PC-3 (cell line): ENCODE measurements around the gene LILRB2. TPM values are rescaled to one million over a fixed set of nuclear protein-coding genes. Genes with fewer than 3 reads are reported as not detected.
A peak's percentile ranks its signal among the peaks of the same experiment; 100 is the strongest.

ENCODE experiments used
- ATAC-seq: fragments of 200-7000 bp; cut with Tn5 transposase; 2 replicates; pipeline ENCODE4 v1.9.1; 2020; ENCODE audit warnings: mild to moderate bottlenecking, moderate library complexity
- BruUV-seq: library from RNA; stranded (reverse); fragments of 400-500 nt; replicated peaks from 2 replicates; lab custom pipeline; 2021; lab: Mats Ljungman, UMichigan
- CTCF ChIA-PET: fragments of 300-600 bp; sonication (Branson Sonifier 250); formaldehyde crosslinking; loops from one replicate; lab custom pipeline; 2022; ENCODE audit warnings: antibody characterized with exemption; lab: Charles Lee
- POLR2A ChIA-PET: fragments of 300-600 bp; sonication (Branson Sonifier 250); formaldehyde crosslinking; loops from one replicate; lab custom pipeline; 2022; ENCODE audit warnings: antibody characterized with exemption; ENCODE audit not compliant: unreplicated experiment; lab: Charles Lee
- DNase-seq: peaks from one replicate; pipeline ENCODE4 v3.0.0-alpha.2; 2015
- H2AFZ ChIP-seq: fragments of 300-600 bp; sonication (generic); 2 replicates; pipeline ENCODE4 v1.6.0; 2016; ENCODE audit warnings: antibody characterized with exemption, low read length
- H3F3A ChIP-seq: fragments of 300-600 bp; sonication (generic); one replicate; pipeline ENCODE4 v1.6.0; 2017; ENCODE audit warnings: antibody characterized with exemption, low read length, control low read depth, mild to moderate bottlenecking; ENCODE audit not compliant: unreplicated experiment
- H3K27ac ChIP-seq: fragments of 300-600 bp; sonication (generic); 2 replicates; pipeline ENCODE4 v1.5.1; 2016; ENCODE audit warnings: mild to moderate bottlenecking, low read length
- H3K27me3 ChIP-seq: fragments of 300-600 bp; sonication (generic); 2 replicates; pipeline ENCODE4 v1.6.1; 2016; ENCODE audit warnings: low read length, mixed read lengths
- H3K36me3 ChIP-seq: fragments of 300-600 bp; sonication (generic); 2 replicates; pipeline ENCODE4 v1.6.1; 2016; ENCODE audit warnings: low read depth, mixed run types, low read length, mixed read lengths
- H3K4me1 ChIP-seq: fragments of 300-600 bp; sonication (generic); 2 replicates; pipeline ENCODE4 v1.5.1; 2016; ENCODE audit warnings: low read length; ENCODE audit not compliant: insufficient read depth
- H3K4me2 ChIP-seq: fragments of 300-600 bp; sonication (generic); 2 replicates; pipeline ENCODE4 v1.6.0; 2016; ENCODE audit warnings: low read length
- H3K4me3 ChIP-seq: fragments of 300-600 bp; sonication (generic); 2 replicates; pipeline ENCODE4 v1.5.1; 2016; ENCODE audit warnings: mild to moderate bottlenecking, low read length, mixed read lengths
- H3K79me2 ChIP-seq: fragments of 300-600 bp; sonication (generic); 2 replicates; pipeline ENCODE4 v1.6.1; 2017; ENCODE audit warnings: low read length, mixed read lengths
- H3K9ac ChIP-seq: fragments of 300-600 bp; sonication (generic); 2 replicates; pipeline ENCODE4 v1.6.0; 2016; ENCODE audit warnings: mild to moderate bottlenecking, low read length
- H3K9me2 ChIP-seq: fragments of 300-600 bp; sonication (generic); replicated peaks from 2 replicates; pipeline ENCODE4 v1.6.1; 2016; ENCODE audit warnings: mixed run types, low read length, mixed read lengths
- H3K9me3 ChIP-seq: fragments of 300-600 bp; sonication (generic); 2 replicates; pipeline ENCODE4 v1.6.1; 2016; ENCODE audit warnings: low read length, mixed read lengths
- H4K20me1 ChIP-seq: fragments of 300-600 bp; sonication (generic); 2 replicates; pipeline ENCODE4 v1.6.1; 2016; ENCODE audit warnings: low read length, mixed read lengths
- EZH2 ChIP-seq: fragments of 300-600 bp; sonication (generic); IDR thresholded peaks from one replicate; pipeline ENCODE4 v1.6.1; 2017; ENCODE audit warnings: antibody characterized with exemption, mild to moderate bottlenecking, low read length; ENCODE audit not compliant: unreplicated experiment
- EZH2phosphoT487 ChIP-seq: fragments of 300-600 bp; sonication (generic); IDR thresholded peaks from 2 replicates; pipeline ENCODE4 v1.6.1; 2018; ENCODE audit warnings: mild to moderate bottlenecking, antibody characterized with exemption, low read length, borderline replicate concordance
- intact Hi-C: fragments of 100-400 bp; cut with micrococcal nuclease; formaldehyde crosslinking; loops from 2 replicates; pipeline ENCODE4 v1.9.0; 2023
- total RNA-seq: library from RNA; depleted of rRNA; stranded (reverse); fragments of >200 nt; gene quantifications from 2 replicates; pipeline ENCODE4 v1.2.3, GENCODE V29; 2014
- TF ChIP-seq, protein P1 (sequence below): fragments of 300-600 bp; sonication (generic); conservative IDR thresholded peaks from 2 replicates; pipeline ENCODE4 v1.5.1; 2017; ENCODE audit warnings: antibody characterized with exemption, low read depth, mild to moderate bottlenecking, low read length

The LILRB2 gene
- total RNA-seq, 1 experiment from 2014 or later, result not detected

DNA sequence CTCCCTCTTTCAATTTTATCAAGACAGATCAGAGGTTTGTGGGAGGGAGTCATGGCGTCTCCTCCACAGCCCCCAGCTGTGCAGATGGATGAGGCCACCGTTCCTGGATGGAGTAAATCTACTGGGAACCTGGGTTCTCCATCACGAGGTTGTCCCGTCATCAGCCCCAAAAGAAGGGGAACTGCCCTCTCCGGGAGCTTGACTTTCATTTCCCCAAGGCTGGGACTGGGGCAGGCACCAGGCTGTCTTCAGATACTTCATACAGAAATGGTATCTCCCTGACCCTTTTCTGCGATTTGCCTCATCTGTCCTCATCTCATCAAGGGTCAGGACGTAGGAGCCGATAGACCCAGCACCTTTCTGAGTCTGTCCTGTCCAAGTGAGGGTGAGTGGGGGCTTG, 9.8 kb downstream of the LILRB2 start:
- ATAC-seq, result no peak
- intact Hi-C loops, result no loop called here

DNA sequence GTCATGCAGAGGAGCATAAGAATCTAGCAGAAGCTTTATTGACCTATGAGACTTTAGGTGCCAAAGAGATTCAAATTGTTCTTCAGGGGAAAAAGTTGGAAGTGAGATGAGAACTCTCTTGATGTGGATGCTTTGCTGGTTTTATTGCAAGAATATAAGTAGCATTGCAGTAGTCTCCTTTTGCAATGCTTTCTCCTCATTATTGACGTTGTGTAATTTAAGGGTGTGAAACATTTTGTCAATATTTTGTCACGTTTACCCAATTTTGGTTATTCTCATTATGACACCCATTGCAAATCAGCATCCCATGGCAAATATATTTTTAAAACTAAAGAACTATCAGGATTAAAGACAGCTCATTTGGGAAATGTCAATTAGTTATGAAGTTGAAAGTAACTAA, 12.0 kb downstream of the LILRB2 start:
- CTCF ChIA-PET, result no interaction called here

More for the DNA sequence above, 9.8 kb downstream of the LILRB2 start:
- H3K79me2 ChIP-seq, result no peaks in the 10 kb centered on the region
- H3F3A ChIP-seq, result no peaks in the 10 kb centered on the region
- H3K4me2 ChIP-seq, result no peak overlapping the region
- ChIA-PET CTCF (no interaction called here), POLR2A (no interaction called here)
- no peaks in the 10 kb centered on the region for H3K4me1 ChIP-seq
- H3K36me3 ChIP-seq, result no peaks in the 10 kb centered on the region
- H3K27ac ChIP-seq, result no peak overlapping the region
- peaks cover 78% of the 10 kb centered on the region for H3K27me3 ChIP-seq
- no peaks in the 10 kb centered on the region for H3K9me3 ChIP-seq
- H3K9me2 ChIP-seq, result no peaks in the 10 kb centered on the region
- TF ChIP-seq, protein P1, sequence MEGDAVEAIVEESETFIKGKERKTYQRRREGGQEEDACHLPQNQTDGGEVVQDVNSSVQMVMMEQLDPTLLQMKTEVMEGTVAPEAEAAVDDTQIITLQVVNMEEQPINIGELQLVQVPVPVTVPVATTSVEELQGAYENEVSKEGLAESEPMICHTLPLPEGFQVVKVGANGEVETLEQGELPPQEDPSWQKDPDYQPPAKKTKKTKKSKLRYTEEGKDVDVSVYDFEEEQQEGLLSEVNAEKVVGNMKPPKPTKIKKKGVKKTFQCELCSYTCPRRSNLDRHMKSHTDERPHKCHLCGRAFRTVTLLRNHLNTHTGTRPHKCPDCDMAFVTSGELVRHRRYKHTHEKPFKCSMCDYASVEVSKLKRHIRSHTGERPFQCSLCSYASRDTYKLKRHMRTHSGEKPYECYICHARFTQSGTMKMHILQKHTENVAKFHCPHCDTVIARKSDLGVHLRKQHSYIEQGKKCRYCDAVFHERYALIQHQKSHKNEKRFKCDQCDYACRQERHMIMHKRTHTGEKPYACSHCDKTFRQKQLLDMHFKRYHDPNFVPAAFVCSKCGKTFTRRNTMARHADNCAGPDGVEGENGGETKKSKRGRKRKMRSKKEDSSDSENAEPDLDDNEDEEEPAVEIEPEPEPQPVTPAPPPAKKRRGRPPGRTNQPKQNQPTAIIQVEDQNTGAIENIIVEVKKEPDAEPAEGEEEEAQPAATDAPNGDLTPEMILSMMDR, result no peak
- no peak for TF ChIP-seq EZH2
- no peak for TF ChIP-seq EZH2phosphoT487
- no peaks in the 10 kb centered on the region for H4K20me1 ChIP-seq
- H2AFZ ChIP-seq, result no peak overlapping the region
- BruUV-seq, result no TSS peak
- DNase-seq, result no peak
- no peak overlapping the region for H3K4me3 ChIP-seq
- H3K9ac ChIP-seq, result no peak overlapping the region

DNA sequence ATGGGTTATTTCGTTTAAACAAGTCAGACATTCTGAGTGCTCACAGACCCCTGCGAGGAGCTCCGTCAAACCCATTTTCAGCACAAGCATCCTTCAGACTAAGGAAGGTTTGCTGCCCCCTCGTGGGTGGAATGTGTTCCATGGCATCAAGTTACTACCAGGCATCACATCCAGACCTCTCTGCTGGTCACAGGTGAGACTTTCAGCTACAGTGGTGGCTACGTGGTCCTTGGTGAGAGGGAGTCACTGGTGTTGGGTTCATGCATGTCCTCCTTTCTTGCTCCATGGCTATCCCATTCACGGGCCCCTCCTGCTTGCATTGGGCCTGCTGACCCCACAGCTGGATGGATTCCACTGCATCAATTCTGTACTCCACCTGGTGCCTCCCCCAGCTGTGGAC, 14.8 kb downstream of the LILRB2 start:
- Histone ChIP-seq H3K79me2 (no peaks in the 10 kb centered on the region), H3K27ac (no peak overlapping the region), H3F3A (no peaks in the 10 kb centered on the region), H3K9me2 (no peaks in the 10 kb centered on the region), H3K9me3 (no peaks in the 10 kb centered on the region), H4K20me1 (no peaks in the 10 kb centered on the region), H3K9ac (no peak overlapping the region), H3K4me1 (no peaks in the 10 kb centered on the region), H3K27me3 (peaks cover 46% of the 10 kb centered on the region), H3K4me2 (no peak overlapping the region), H3K4me3 (no peak overlapping the region), H2AFZ (no peak overlapping the region), H3K36me3 (no peaks in the 10 kb centered on the region)
- ChIA-PET POLR2A (no interaction called here), CTCF (interaction anchor here (0.6 to 1.1 kb wide), 2 partner anchors 86 to 233 kb away, joined by 3 to 4 read pairs; no protein-coding TSS in a partner anchor)
- no peak for TF ChIP-seq EZH2
- TF ChIP-seq, protein P1, result peak; percentile 91
- intact Hi-C loops, result no loop called here
- DNase-seq, result peak; percentile 90
- no TSS peak for BruUV-seq
- ATAC-seq, result peak; percentile 79

More for the DNA sequence above, 12.0 kb downstream of the LILRB2 start:
- no peaks in the 10 kb centered on the region for H3K79me2 ChIP-seq
- no peaks in the 10 kb centered on the region for H3F3A ChIP-seq
- no TSS peak for BruUV-seq
- peaks cover 70% of the 10 kb centered on the region for H3K27me3 ChIP-seq
- H4K20me1 ChIP-seq, result no peaks in the 10 kb centered on the region
- no peak overlapping the region for H2AFZ ChIP-seq
- no peaks in the 10 kb centered on the region for H3K9me3 ChIP-seq
- H3K4me3 ChIP-seq, result no peak overlapping the region
- no peaks in the 10 kb centered on the region for H3K4me1 ChIP-seq
- no peak overlapping the region for H3K9ac ChIP-seq
- no peak overlapping the region for H3K4me2 ChIP-seq
- H3K27ac ChIP-seq, result no peak overlapping the region
- POLR2A ChIA-PET, result no interaction called here
- DNase-seq, result no peak
- intact Hi-C loops, result no loop called here
- H3K36me3 ChIP-seq, result no peaks in the 10 kb centered on the region
- TF ChIP-seq, protein P1, result no peak
- no peak for TF ChIP-seq EZH2phosphoT487
- TF ChIP-seq EZH2, result no peak
- H3K9me2 ChIP-seq, result no peaks in the 10 kb centered on the region
- ATAC-seq, result no peak
